Measurements from ENCODE around the gene AP2A2.

Gene AP2A2

DNA sequence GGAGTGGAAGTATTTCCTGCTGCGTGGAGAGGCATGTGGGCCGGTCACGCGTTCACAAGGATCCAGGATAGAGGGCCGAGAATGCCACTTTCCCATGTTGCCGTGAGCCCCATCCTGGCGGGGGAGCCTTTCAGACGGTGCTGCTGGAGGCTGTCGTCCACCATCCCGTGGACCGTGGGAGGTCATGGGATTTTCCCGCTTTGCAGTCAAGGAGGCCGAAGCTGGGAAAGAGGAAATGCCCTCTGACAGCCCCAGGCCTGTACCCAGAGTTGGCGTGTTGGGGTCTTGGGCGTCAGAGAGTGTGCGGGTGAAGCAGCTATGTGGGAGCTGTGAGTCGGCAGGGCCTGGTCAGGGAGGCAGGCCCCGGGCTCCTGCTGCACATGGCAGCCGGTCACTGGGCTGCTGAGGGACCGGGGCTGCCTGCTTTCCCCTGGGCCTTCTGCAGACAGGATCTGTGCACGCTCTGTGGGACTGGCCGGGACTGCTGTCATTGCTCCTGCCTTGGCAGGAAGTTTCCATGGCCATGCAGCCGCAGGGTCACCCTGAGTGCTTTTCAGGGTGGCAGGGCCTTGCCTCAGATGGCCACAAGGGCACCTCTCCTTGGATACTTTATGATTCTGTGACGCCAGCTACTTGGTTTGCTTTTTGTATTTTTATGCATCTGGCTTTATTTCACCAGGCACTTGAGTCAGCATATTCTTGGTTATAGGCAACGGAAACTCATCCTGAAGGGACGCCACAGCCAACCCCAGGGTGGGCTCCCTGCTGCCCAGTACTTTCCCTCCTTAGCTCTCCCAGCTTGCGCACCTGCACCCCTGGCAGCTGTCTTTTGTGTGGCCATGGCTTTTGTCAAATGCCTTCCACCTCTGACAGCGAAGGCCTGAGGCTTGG lies 52.4 kb downstream of the AP2A2 start:
- DNase-seq, result no peak

DNA sequence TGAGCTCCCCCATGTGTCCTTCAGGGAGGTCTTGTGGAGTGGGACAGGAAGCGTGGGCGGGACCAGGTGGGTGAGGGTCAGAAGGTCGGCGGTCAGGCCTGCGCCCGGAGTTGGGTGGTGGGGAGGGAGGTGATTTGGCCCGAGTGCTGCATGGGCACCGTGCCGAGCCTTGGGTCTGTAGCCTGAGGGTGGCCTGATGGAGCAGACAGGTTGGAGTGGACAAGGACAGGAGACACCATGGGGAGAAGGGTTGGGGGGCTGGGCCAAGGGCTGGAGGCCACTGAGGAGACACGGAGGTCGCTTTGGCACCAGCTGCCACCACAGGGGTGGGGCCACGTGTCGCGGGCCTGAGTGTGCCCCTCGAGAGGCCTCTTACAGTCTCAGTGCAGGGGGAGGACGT lies 53.1 kb downstream of the AP2A2 start:
- DNase-seq, result no peak

DNA sequence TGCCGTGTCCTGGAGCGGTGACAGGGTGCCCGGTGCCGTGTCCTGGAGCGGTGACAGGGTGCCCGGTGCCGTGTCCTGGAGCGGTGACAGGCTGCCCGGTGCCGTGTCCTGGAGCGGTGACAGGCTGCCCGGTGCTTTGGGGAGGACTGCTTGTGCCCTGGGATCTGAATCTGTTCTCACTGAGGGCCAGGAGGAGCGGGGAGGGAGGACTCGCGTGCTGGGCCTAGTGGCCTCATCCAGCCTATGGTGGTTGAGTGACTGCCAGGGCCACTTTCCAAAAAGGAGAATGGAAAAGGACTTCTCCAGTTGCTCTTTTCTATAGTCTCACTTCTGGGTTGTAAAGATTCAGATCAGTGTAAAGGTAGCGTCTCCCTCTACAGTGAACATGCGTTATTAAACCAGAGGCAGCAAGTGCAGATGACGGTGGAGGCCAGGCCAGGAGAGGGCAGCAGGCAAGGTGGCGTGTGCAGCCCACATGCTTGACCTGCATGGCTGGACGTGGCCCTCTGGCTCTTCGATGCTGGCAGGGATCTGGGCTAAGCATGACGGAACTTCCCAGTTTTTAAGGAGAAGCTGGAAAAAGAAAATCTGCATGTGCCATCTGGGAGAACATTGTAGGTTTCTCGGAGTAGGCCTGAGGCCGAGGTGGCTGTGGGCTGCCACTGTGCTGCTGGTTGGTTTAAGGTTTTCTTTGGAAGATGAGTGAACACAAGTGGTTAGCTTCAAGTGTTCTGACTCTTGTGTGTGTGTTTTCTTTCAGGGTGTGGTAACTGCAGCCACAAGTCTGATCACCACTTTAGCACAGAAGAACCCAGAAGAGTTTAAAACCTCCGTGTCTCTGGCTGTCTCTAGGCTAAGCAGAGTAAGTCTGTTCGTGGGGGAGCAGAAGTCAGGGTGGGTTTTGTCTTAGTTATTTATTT lies 55.0 kb downstream of the AP2A2 start:
- DNase-seq, result no peak

DNA sequence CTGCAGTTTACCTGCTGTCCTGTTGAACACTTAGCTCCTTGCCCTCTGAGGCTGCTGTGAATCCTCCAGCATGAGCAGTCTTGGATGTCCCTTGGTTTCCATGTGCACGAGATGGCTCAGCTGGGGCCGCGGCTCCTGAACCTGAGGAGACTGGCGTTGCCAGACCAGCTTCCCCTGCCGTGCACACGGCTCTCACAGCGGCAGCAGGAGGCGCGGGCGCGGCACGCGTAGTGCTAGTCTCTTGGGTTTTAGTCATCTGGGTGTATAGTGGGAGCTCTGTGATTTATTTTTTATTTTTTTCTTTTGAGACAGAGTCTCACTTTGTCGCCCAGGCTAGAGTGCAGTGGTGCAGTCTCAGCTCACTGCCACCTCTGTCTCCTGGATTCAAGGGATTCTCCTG lies 56.1 kb downstream of the AP2A2 start:
- no peak for DNase-seq

DNA sequence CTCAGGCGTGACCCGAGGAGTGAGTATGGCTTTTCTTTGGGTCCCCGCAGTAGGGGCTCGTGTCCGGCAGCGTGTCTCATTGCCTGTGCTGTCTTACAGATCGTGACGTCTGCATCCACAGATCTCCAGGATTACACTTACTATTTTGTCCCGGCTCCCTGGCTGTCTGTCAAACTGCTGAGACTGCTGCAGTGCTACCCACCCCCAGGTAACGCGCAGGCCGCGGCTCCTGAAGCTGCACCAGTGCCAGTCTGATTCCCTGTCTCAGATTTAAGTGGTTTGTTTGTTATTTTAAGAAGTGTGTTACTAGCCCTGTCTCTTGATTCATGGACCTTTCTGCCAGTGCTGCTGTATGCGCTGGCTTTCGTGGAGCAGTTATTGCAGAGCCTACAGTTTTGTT lies 58.9 kb downstream of the AP2A2 start:
- DNase-seq, result no peak

DNA sequence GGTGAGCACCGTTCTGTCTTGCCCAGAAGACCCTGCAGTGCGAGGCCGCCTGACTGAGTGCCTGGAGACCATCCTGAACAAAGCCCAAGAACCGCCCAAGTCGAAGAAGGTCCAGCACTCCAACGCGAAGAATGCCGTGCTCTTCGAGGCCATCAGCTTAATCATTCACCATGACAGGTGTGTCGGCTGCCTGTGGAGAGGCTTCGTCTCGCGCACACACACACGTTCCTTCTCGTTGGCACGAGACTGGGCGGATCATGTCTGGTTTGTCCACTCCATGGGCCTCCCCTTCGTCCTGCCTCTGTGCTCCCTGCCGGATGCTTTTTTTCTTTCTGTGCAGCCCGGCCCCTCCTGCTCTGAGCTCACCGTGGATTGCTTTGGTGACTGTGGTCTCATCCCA lies 59.7 kb downstream of the AP2A2 start:
- no peak for DNase-seq

DNA sequence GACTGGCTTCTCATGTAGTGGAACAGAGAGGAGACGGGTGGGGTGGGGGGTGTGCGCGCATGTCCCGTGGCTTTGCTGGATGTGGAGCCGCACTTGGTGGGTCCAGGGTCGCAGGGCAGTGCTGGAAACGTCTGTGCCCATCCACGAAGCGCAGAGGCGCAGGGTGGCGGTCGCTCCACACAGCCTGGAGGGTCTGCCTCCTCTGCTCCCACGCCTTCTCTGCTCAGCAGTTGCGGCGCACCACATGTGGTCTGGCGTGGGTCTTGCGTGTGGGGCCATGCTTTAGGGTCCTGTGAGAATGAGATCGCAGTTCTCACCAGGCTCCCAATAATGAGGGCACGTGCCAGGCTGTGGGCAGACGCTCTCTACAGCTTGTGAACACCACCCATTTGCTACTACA lies 60.2 kb downstream of the AP2A2 start:
- no peak for DNase-seq

DNA sequence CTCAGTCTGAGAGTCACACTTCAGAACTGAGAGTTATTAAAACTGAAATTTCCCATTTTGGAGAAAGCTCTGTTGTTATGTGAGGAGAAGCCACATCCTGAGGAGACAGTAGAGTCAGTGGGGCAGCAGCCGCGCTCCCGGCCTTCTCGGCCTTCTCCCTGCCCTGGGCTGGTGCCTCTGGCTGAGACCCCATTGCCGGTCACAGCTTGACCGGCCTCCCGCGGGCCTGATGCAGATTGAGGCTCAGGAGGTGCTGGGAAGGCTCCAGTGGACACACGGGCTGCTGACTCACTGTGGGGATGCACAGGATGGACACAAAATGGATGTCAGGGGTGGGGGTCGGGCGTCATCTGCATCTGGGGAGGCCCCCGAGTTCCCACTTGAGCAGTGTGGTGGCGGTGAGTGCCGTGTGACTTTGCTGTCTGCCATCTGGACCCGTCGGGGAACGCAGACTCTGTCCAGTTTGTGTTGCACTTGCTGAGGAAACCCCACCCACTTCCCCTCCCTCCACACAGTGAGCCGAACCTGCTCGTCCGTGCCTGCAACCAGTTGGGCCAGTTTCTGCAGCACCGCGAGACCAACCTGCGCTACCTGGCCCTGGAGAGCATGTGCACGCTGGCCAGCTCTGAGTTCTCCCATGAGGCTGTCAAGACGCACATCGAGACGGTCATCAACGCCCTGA lies 60.7 kb downstream of the AP2A2 start:
- no peak for DNase-seq

DNA sequence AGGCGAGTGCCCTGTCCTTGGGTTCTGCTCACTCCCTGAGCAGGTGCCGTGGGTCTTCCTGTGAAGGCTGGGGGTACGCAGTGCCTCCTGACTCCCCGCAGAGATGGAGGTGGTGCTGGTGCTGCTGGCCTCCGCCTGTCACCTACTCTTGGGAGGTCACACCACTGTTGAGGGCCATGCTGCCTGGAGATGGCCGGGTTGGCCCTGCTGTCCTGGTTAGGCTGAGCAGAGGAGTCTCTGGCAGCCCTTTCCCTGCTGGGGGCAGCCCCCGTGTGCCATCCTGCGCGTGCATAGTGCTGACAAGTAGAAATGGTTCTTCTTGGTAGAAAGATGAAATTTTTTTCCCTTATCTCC lies 61.3 kb downstream of the AP2A2 start:
- no peak for DNase-seq

DNA sequence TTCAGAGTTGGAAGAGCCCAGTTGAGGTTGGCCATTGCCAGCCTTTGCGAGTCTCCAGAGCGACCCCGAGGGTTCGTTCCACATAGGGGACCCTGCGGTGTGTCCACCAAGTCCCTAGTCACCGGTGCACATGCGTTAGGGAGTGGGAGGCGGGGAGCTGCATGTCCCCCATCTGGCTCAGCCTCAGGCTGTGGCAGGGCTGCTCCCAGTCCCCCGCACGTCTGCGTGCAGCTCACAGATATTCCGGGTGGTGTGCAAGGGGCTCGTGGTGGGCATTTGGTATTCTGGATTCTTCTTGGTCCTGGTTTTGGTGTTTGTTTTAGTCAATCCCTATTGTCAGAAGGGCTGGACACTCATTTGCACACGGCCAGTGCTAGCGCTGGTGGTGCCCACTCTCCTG lies 62.0 kb downstream of the AP2A2 start:
- DNase-seq, result no peak

DNA sequence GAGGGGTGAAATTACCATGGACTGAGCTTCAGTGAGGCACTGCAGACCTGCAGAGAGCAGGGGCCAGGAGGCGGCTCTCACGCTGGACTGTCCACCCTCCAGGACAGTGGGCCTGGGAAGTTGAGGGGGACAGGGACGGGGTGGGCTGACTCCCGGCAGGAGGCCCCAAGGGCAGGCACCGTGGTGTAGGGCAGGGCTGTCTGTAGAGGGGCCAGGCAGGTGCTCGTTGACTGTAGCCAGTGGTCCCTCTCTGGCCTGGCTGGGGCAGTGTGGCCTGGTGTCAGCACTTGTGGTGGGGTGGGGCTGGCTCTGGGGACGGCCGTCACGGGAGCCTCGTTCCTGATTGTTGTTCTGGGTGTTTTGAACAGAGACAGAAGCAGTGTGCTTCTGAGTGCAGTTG lies 64.4 kb downstream of the AP2A2 start:
- DNase-seq, result no peak

DNA sequence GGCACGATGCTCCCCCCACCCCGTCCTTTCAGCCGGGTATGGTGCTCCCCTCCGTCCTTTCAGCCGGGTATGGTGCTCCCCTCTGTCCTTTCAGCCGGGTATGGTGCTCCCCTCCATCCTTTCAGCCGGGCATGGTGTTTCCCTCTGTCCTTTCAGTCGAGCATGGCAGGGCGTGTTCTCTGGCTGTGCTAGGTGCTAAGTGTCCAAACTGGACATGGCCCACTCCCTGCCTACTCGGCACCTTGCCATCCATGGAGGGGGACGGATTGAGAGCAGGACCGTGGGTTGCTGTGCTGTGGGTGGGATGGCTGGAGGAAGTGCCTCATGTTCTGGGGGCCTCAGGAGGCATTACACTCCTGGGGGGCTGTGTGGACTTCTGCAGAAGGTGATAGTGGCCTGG lies 65.4 kb downstream of the AP2A2 start:
- DNase-seq, result no peak

DNA sequence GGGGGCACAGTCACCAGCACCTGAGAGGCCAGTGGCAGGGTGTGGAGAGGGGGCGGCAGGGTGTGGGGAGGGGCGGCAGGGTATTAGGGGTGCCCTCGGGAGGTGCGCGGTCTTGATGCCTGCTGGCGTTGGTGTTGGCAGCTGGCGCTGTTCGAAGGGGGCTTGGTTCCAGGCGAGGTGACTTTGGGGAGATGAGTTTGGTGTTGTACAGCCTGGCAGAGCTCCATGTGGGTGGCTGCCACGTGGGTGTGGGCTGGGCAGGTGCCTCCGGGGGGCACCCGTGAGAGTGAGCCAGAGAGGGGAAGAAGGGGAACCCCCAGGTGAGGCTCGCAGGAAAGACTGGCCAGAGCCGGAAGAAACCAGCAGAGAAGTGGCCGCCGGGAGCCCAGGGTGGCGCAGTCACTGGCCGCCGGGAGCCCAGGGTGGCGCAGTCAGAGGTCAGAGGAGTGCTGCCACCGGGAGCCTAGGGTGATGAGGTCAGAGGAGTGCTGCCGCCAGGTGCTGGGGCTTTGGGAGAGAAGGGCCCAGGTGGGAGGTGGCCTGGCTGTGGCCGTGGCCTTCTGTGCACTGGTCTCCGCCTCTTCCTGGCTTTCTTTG lies 66.1 kb downstream of the AP2A2 start:
- no peak for DNase-seq

DNA sequence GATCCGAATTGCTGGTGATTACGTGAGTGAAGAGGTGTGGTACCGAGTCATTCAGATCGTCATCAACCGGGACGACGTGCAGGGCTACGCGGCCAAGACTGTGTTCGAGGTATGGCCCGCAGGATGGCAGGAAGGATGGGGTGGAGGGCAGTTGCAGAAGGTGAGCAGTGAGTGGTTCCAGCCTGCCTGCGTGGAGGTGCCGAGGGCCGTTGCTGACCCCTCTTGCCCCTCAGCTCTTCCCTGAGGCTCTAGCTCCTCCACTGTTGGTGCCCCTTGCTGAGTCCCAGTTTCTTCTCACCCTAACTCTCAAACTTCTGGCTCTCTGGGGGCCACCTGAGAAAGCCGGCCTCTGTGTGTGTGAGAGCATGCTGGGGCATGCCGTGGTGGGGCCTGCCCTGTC lies 66.9 kb downstream of the AP2A2 start:
- DNase-seq, result no peak

DNA sequence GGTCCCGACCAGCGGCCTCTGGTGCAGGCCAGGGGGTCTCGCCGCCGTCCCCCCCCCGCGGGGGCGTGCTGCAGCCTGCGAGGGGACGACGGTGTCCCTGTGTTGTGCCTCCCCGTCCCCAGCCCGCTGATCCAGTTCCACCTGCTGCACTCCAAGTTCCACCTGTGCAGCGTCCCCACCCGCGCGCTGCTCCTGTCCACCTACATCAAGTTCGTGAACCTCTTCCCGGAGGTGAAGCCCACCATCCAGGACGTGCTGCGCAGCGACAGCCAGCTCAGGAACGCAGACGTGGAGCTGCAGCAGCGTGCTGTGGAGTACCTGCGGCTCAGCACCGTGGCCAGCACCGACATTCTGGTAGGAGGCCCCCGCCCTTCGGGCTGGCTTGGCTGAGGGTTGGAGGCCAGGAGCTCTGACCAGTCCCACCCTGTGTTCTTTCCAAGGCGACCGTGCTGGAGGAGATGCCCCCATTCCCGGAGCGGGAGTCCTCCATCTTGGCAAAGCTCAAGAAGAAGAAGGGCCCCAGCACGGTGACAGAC lies 68.0 kb downstream of the AP2A2 start:
- DNase-seq, result no peak

DNA sequence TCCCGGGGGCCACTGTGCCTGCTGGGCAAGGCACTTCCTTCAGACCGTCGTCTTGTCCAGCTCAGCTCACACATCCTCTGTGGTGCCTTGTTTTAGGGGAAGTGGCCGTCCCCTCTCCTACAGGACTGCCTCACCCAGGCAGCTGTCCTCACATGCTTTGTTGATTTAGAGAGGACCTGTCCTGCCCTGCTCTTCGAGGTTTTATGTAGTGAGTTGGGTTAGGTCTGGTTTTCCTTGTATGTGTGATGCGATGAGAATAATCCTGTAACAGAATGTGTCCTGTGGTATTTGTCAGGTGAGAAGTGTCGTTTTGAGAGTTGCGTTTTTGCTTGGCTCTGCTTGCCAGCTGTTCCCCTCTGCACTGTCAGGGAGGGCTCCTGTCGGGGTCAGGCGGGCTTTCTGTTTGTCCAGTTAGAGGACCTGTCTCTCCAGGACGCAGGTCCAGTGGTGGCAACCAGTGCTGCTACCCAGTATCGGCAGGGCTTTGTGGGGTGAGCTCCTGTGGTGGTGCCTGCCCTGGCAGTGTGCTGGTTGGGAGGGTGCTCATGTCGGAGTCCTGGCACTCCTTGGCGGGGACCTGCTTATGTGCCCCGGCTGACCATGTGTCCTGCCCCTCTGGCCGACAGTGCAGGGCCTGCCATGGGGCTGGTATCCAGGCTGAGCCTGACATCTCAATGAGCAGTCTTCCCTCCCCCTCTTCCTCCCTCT lies 69.5 kb downstream of the AP2A2 start:
- no peak for DNase-seq

DNA sequence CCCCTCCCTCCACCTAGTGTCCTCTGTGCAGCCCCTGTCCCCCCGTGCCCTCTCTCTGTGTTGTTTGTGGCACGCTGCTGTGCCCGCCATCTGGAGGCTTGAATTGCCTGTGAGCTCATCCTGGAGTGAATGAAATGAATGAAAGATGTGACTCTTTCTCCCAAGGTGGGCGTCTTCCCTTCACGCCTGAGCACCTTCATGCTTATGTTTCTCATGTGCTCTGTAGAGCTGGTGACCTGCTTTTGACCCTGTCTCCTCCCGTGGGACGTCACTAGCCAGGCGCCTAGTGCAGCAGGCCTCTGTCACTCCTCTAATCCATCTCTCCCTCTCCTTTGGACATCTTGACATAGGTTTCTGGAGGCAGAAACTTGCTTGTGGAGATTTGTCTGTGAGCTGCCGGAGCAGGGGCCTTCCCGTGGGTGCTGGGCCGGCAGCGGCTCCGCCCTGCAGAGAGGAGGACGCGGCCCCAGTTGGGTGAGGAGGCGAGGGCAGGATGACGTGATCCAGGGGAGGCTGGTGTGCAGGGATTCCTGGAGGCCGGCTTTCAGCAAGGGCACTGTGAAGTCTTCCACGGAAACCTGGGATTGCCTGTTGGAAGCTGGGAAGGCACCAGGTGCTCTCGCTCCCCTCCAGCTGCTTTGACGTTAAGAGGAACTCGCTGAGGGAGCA lies 70.2 kb downstream of the AP2A2 start:
- DNase-seq, result no peak

DNA sequence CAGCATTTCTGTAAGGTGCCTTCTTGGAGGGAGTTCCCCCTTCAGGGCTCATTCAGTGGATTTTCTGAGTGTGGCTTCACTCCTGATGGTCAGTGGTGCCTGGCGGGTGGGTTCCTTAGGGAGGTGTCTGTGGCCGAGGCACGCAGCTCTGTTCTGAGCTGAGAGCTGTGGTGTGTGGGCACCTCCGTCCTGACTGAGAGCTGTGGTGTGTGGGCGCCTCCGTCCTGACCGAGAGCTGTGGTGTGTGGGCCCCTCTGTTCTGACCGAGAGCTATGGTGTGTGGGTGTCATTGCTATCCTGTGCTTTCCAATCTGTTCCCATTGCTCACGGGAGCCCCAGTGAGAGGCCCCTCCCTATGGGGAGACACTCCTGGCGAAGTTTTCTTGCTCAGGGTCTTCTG lies 71.0 kb downstream of the AP2A2 start:
- DNase-seq, result no peak

DNA sequence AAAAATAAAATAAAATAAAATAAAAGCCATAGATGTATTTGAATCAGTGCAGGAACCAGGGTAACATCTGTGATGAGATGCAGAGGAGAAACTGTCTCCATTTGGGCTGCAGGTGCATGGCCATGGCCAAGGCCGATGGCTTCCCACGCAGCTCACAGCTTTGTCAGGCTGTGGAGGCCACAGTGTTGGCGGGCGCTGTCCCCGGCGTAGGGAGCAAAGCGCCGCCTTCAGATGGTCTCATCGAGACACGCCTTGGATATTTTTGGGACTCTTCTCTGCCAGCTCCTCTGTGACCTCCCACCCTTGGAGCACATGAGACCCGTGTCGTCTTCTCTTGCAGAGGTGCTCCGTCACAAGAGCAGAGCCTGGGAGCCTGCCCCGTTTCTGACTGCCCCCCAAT lies 72.2 kb downstream of the AP2A2 start:
- DNase-seq, result no peak

DNA sequence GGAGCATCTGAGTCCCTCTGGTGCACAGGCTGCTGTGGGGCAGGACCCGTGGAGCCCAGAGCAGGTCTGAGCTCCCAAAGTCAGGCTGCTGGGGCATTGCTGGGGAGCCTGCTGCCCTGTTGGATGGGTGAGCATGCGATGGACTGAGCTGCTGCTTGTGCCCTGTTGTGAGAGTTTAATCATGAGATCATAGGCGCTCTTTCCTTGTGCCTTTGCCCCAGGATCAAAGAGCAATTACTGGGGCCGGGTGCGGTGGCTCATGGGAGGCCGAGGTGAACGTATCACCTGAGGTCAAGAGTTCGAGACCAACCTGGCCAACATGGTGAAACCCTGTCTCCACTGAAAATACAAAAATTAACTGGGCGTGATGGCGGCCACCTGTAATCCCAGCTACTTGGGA lies 73.3 kb downstream of the AP2A2 start:
- no peak for DNase-seq

Measured in activated naive CD4-positive, alpha-beta T cell treated with anti-CD3 and anti-CD28 coated beads, Interleukin-2, amount 50 U/mL, for 16 hours (primary cell).